ENCODE data around the gene SMCO3. TPM values are rescaled to one million over a fixed set of nuclear protein-coding genes. Genes with fewer than 3 reads are reported as not detected.

SMCO3 gene
- total and polyA plus RNA-seq, 2 of the 8 experiments (the other 6 are each of a cell fraction or from before 2014, with no cell fraction given), result not detected

DNA sequence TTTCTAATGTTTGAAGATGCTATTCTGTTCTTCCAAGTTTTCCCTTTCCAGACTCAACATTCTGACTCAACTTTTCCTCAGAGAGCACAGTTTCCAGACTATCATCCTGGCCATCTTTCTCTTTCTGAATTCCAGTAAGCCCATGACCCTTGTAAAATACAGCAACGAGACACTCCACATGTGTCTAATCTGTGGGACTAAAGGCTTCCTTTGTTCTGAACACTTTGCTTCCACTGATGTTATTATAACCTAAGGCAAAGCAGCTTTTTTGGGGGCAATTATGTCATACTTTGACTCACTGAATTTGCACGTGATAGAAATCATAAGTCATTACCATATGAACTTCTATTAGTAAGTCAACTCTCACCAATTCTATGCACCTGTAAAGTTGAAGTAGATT is 35.7 kb upstream of the SMCO3 start (continued):
- no peak for TF ChIP-seq BACH1 (IDR thresholded peaks at IDR 0.05; ENCODE audit: low read length)

Measured in H1 (cell line).